Dedifferentiated amniotic fluid mesenchymal stem cell (primary cell): Measurements from ENCODE around the gene BSN.

Source experiments
- DNase-seq: peaks from one replicate; pipeline ENCODE4 v3.0.0-alpha.2; 2016; ENCODE audit errors: extremely low spot score

BSN gene

GRCh38 chr3:49601358-49602048 is 47.2 kb downstream of the BSN start:
- DNase-seq = no peak

- no peak for DNase-seq
Measured at GRCh38 chr3:49602049-49602554, 47.8 kb downstream of the BSN start.

- no peak for DNase-seq
Measured at GRCh38 chr3:49602877-49603411, 48.7 kb downstream of the BSN start.

- DNase-seq = no peak
Measured at GRCh38 chr3:49606427-49606826, 52.1 kb downstream of the BSN start.

- no peak for DNase-seq
Measured at GRCh38 chr3:49607105-49607591, 52.9 kb downstream of the BSN start.

GRCh38 chr3:49607796-49608195 is 53.5 kb downstream of the BSN start:
- no peak for DNase-seq

- DNase-seq = no peak
Measured at GRCh38 chr3:49609314-49609713, 55.0 kb downstream of the BSN start.

GRCh38 chr3:49609815-49610214 is 55.5 kb downstream of the BSN start:
- no peak for DNase-seq

GRCh38 chr3:49610666-49611280 is 56.5 kb downstream of the BSN start:
- DNase-seq = no peak

- DNase-seq = no peak
Measured at GRCh38 chr3:49611291-49611690, 57.0 kb downstream of the BSN start.

GRCh38 chr3:49611719-49612118 is 57.4 kb downstream of the BSN start:
- DNase-seq = no peak

GRCh38 chr3:49614936-49615335 is 60.7 kb downstream of the BSN start:
- DNase-seq = no peak

- no peak for DNase-seq
Measured at GRCh38 chr3:49616061-49616460, 61.8 kb downstream of the BSN start.

GRCh38 chr3:49616491-49616941 is 62.2 kb downstream of the BSN start:
- peak; percentile 46 for DNase-seq

GRCh38 chr3:49617390-49618013 is 63.2 kb downstream of the BSN start:
- DNase-seq = no peak

GRCh38 chr3:49618412-49618811 is 64.1 kb downstream of the BSN start:
- no peak for DNase-seq

- no peak for DNase-seq
Measured at GRCh38 chr3:49619649-49620048, 65.4 kb downstream of the BSN start.

GRCh38 chr3:49620728-49621127 is 66.5 kb downstream of the BSN start:
- DNase-seq = no peak

GRCh38 chr3:49623071-49623470 is 68.8 kb downstream of the BSN start:
- DNase-seq = no peak

GRCh38 chr3:49625071-49625470 is 70.8 kb downstream of the BSN start:
- DNase-seq = no peak

GRCh38 chr3:49626101-49626581 is 71.9 kb downstream of the BSN start:
- no peak for DNase-seq

GRCh38 chr3:49626796-49627195 is 72.5 kb downstream of the BSN start:
- no peak for DNase-seq
